Measurements from ENCODE around the gene KDM4B.

Gene KDM4B

DNA sequence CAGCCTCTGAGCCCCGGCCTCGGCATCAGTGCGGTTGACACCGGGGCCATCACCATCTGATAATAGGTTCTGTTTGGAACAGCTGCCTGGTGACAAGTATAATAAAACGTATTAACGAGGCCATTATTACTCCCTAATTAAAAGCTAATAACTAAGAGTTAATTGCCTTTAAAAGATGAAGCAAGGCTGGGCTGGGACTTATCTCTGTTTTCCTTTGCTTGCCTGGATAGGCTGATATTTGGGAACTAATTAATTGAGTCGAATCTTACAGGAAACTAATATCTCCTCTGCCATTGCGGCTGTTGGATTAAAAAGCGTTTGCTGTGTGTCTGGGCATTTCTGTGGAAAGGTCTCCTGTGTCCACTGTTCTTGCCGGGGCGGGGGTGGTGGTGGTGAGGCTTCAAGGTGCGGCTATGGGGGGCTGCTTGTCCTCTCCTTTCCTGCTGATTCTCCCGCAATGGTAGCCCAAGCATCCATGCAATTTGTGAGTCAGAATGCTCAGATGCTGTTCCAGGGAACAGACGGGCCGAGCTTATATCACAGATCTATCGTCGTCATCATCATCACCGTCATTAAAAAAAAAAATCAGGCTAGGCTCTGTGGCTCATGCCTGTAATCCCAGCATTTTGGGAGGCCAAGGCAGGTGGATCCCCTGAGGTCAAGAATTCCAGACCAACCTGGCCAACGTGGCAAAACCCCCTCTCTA is 209.0 kb downstream of the KDM4B start:
- TF ChIP-seq, protein P1, sequence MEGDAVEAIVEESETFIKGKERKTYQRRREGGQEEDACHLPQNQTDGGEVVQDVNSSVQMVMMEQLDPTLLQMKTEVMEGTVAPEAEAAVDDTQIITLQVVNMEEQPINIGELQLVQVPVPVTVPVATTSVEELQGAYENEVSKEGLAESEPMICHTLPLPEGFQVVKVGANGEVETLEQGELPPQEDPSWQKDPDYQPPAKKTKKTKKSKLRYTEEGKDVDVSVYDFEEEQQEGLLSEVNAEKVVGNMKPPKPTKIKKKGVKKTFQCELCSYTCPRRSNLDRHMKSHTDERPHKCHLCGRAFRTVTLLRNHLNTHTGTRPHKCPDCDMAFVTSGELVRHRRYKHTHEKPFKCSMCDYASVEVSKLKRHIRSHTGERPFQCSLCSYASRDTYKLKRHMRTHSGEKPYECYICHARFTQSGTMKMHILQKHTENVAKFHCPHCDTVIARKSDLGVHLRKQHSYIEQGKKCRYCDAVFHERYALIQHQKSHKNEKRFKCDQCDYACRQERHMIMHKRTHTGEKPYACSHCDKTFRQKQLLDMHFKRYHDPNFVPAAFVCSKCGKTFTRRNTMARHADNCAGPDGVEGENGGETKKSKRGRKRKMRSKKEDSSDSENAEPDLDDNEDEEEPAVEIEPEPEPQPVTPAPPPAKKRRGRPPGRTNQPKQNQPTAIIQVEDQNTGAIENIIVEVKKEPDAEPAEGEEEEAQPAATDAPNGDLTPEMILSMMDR (IDR thresholded peaks at IDR 0.05; ENCODE audit: insufficient read depth, low read length, missing control alignments), result no peak
- POLR2A ChIA-PET, result no interaction called here
- CTCF ChIA-PET, result interaction anchor here (1.1 kb wide), 1 partner anchor 9 kb away, joined by 3 read pairs; no protein-coding TSS in a partner anchor
- H3K4me3 ChIP-seq (ENCODE audit: low read depth, low read length), result no peak overlapping the region
- DNase-seq (ENCODE audit: low read depth, low spot score), result no peak

DNA sequence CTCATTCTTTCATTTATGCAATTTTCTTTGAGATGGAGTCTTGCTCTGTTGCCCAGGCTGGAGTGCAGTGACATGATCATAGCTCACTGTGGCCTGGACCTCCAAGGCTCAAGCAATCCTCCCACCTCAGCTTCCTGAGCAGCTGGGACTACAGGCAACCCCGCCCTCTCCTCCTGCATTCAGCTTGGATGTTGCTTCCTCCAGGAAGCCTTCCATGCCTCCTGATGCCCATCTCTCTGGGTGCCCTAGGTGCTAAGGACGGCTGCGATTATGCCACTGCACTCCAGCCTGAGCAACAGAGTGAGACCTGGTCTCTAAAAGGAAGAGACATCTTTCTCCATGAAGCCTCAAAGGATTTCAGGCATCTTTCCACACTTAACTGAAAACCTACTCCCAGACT is 209.9 kb downstream of the KDM4B start:
- CTCF ChIA-PET, result interaction anchor here (1.3 to 1.6 kb wide), 2 partner anchors 9 to 51 kb away, joined by 4 to 5 read pairs; no protein-coding TSS in a partner anchor
- no peak overlapping the region for H3K4me3 ChIP-seq (ENCODE audit: low read depth, low read length)
- TF ChIP-seq, protein P1 (IDR thresholded peaks at IDR 0.05; ENCODE audit: insufficient read depth, low read length, missing control alignments), result no peak
- no peak for DNase-seq (ENCODE audit: low read depth, low spot score)
- POLR2A ChIA-PET, result no interaction called here

DNA sequence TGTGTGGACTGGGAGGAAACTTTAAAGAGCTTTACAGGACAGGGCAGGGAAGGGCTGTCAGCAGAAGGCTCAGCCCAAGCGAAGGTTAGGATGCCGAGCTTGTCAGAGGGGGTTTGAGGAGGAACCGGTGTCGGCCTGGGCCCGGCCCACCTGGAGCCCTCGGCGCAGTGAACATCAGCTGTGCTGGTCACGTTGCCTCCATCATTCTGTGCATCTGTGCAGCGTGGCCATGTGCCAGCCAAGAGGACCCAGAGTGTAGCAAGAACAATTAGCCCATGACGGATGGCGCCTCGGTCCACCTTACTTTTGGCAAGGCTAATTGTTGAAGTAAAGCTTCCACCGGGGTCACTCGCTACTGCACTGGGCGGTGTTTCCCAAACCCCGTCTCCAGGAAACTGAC is 210.3 kb downstream of the KDM4B start:
- TF ChIP-seq, protein P1 (IDR thresholded peaks at IDR 0.05; ENCODE audit: insufficient read depth, low read length, missing control alignments), result no peak
- DNase-seq (ENCODE audit: low read depth, low spot score), result no peak
- ChIA-PET CTCF (interaction anchor here (1.3 to 1.6 kb wide), 2 partner anchors 9 to 51 kb away, joined by 4 to 5 read pairs; no protein-coding TSS in a partner anchor), POLR2A (interaction anchor here (0.7 kb wide), 1 partner anchor 114 kb away, joined by 3 read pairs; no protein-coding TSS in a partner anchor)
- no peak overlapping the region for H3K4me3 ChIP-seq (ENCODE audit: low read depth, low read length)

DNA sequence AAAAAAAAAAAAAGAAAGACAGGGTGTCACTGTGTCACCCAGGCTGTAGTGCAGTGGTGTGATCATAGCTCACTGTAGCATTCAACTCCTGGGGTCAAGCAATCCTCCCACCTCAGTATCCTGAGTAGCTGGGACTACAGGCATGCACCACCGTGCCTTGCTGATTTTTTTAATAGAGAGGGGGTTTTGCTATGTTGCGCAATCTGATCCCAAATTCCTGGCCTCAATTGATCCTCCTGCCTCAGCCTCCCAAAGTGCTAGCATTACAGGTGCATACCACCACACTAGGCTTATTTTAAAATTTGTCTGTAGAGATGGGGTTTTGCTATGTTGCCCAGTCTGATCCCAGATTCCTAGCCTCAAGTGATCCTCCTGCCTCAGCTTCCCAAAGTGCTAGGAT is 212.4 kb downstream of the KDM4B start:
- no peak overlapping the region for H3K4me3 ChIP-seq (ENCODE audit: low read depth, low read length)
- DNase-seq (ENCODE audit: low read depth, low spot score), result no peak
- CTCF ChIA-PET, result no interaction called here
- POLR2A ChIA-PET, result no interaction called here
- TF ChIP-seq, protein P1 (IDR thresholded peaks at IDR 0.05; ENCODE audit: insufficient read depth, low read length, missing control alignments), result no peak

DNA sequence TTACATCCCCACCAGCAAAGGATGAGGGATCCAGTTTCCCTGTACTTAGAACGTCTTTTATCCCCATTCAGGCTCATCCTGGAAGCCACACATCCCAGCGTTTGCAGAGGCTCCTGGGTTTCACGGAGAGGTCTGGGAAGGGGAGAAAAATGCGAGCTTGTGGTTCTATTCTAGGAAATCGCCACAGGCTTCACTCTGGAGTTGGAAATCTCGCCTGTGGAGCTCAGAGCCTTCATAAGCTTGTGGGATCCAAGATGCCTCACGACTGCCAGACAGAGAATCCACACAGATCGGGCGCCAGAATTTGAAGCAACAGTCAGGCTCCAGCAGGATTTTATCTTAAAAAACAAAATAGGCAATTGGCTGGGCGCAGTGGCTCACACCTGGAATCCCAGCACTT is 213.8 kb downstream of the KDM4B start:
- TF ChIP-seq, protein P1 (IDR thresholded peaks at IDR 0.05; ENCODE audit: insufficient read depth, low read length, missing control alignments), result no peak
- ChIA-PET CTCF (no interaction called here), POLR2A (no interaction called here)
- DNase-seq (ENCODE audit: low read depth, low spot score), result no peak
- H3K4me3 ChIP-seq (ENCODE audit: low read depth, low read length), result no peak overlapping the region

DNA sequence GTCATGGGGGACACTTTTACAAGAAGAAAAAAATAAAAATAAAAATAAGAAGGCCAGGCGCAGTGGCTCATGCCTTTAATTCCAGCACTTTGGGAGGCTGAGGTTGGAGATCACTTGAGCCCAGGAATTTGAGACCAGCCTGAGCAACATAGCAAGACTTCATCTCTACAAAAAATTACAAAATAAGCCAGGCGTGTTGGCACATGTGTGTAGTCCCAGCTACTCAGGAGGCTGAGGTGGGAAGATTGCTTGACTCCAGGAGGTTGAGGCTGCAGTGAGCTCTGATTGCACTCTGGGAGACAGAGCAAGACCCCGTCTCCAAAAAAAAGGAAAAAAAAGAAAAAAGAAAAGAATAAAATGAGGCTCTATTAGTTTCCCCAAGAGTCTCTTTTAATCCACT is 214.7 kb downstream of the KDM4B start:
- TF ChIP-seq, protein P1 (IDR thresholded peaks at IDR 0.05; ENCODE audit: insufficient read depth, low read length, missing control alignments), result no peak
- H3K4me3 ChIP-seq (ENCODE audit: low read depth, low read length), result no peak overlapping the region
- DNase-seq (ENCODE audit: low read depth, low spot score), result no peak
- ChIA-PET POLR2A (no interaction called here), CTCF (no interaction called here)

Data from AG04449 (cell line).